ENCODE data around the gene ANP32A.
"Not testable (repeated sequence)": the region's sequence is repeated elsewhere in the genome, so short reads cannot be mapped to it uniquely, and the experiment has no call there.

Gene ANP32A

GRCh38 chr15:68781766-68782588, 38.7 kb downstream of the ANP32A start:
- DNase-seq: no peak

GRCh38 chr15:68781217-68781616, 39.5 kb downstream of the ANP32A start:
- no peak for DNase-seq

GRCh38 chr15:68778876-68779275, 41.8 kb downstream of the ANP32A start:
- DNase-seq: no peak

- no peak for DNase-seq
These were observed 44.0 kb downstream of the ANP32A start for GRCh38 chr15:68776477-68777270.

DNA sequence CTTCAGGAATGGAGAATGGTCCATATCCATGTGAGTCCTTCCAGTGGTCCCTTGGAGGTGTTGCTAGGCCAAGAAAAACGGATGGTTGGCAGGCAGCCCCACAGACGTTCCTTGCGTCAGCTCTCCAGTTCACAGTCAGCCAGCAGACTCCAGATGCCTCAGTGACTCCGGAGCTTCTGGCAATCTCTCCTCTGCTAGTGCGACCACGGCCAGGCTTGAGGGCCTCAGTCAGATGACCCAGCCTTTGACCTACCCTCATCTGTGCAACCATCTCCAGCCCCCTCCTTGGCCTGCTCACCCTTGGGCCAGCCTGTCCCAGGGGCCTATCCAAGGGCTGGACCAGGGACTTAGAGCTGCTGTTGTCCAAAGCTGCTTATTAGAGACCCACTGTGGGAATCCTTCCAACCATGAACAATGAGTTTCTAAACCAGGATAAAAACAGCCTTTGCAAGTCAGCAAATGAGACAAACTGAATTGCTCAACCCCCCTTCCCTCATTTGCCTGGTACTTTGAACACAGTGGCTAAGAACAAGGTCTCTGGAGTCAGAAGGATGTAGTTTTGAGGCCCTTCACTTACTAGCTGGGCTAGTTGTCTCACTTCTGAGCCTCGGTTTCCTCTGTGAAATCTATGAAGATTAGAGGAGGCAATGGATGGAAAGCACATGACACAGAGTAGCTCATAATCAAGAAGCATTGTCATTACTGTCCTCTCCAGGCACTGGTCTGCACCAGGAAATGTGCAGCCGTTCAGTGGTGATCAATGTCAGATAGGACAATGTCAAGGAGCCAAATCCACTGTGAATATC, 44.8 kb downstream of the ANP32A start:
- no peak for DNase-seq

DNA sequence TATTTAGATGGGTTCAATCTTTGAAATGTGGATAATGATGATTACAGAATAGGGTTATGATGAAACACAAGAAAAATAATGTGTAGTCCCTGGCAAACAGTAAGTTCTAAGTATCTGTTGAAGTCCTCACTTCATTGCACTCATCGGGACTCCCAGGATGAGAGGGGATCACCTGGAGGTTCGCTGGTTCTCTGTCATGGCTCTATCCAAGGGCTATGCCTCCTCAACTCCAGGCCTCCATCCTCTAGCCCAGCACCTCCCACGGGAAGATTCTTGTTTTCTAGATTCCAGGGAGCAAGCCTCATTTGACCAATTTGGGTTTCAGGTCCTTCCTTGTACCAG, 45.5 kb downstream of the ANP32A start:
- no peak for DNase-seq

DNA sequence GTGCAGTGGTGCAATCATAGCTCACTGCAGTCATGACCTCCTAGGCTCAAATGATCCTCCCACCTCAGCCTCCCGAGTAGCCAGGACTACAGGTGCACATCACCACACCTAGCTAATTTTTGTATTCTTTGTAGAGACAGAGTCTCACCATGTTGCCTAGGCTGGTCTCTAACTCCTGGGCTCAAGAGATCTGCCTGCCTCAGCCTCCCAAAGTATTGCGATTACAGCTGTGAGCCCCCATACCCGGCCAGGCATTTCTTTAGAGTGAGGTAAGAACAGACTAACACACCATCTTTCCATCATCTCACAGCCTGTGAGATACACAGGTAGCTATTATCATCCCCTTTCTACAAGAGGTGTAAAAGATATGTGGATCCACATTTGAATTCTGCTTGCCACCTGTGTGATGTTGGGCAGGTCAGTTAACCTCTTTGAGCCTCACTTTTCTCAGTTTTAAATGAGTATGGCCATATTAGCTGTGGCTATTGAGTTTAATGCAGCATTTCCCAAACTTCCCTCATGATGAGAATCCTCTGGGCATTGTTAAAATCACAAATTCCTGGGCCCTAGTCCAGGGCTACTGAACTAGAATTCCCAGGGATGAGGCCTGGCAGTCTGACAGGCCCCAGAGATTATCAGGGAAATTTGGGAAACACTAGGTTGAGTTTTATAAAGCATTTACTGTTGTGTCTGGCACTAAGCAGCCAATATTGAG, 46.0 kb downstream of the ANP32A start:
- no peak for DNase-seq

DNA sequence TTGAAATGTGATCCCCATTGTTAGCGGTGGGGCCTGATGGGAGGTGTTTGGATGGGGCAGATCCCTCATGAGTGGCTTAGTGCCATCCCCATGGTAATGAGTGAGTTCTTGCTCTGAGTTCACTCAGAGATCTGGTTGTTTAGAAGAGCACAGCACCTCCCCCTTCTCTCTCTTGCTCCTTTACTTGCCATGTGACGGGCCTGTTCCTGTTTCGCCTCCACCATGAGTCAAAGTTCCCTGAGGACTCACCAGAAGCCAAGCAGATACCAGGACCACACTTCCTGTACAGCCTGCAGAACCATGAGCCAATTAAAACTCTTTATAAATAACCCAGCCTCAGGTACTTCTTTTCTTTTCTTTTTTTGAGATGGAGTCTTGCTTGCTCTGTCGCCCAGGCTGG, 46.6 kb downstream of the ANP32A start:
- no peak for DNase-seq

GRCh38 chr15:68773036-68773435, 47.7 kb downstream of the ANP32A start:
- DNase-seq: no peak

DNA sequence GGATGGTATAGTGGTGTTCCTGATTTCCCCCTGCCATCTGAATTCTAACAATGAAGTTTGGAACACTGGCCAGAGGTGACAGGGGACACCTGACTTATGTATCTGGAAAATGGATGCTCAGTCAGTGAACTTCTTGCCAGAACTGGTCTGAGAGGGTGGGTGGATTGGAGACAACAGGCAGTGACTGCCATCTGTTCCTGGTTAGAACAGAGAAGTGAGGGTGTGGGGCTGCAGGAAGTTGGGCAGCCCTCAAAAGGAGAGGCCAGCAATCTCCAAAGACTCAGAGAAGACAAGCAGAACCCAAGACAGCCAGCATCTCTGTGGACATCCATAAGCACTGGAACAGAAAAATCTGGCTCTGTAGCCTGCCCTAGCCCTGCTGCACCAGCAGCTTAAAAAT, 50.5 kb downstream of the ANP32A start:
- no peak for DNase-seq

DNA sequence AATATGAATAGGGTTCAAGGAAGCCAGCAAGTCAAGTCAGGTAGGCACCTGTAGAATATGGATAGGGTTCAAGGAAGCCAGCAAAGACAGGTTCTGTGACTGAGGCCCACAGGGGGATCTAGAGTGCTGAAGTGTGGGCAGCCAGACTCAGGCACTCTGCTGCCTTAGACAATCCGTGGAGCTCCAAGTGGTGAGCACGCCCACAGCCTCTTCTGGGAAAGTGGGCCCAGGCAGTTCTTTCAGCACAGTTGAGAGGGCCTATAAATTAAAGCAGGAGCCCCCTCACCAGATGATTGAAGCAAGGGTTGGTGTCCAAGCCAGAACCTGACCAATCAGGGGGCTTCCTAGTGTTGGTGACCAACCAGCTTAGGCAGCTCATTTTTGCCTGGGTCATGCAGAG, 51.0 kb downstream of the ANP32A start:
- DNase-seq: no peak

GRCh38 chr15:68768321-68768720, 52.4 kb downstream of the ANP32A start:
- DNase-seq: no peak

- no peak for DNase-seq
These were observed 52.9 kb downstream of the ANP32A start for GRCh38 chr15:68767833-68768232.

GRCh38 chr15:68765602-68766368, 54.9 kb downstream of the ANP32A start:
- DNase-seq: no peak

DNA sequence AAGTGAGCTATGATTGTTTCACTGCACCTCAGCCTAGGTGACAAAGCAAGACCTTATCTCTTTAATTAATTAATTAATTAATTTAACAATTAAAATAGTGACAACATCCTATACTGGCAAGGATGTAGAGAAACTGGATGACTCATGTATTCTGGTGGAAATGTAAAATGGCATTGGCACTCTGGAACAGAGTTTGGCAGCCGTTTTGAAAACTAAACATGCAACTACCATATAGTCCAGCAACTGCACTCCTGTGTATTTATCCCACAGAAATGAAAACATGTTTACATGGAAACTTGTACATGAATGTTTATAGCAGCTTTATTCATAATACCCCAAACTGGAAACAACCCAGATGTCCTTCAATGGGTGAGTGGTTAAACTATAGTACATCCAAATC, 56.6 kb downstream of the ANP32A start:
- DNase-seq: no peak

GRCh38 chr15:68763063-68763462, 57.6 kb downstream of the ANP32A start:
- DNase-seq: no peak

- not testable (repeated sequence) for DNase-seq
These were observed 60.6 kb downstream of the ANP32A start for GRCh38 chr15:68759982-68760579.

DNA sequence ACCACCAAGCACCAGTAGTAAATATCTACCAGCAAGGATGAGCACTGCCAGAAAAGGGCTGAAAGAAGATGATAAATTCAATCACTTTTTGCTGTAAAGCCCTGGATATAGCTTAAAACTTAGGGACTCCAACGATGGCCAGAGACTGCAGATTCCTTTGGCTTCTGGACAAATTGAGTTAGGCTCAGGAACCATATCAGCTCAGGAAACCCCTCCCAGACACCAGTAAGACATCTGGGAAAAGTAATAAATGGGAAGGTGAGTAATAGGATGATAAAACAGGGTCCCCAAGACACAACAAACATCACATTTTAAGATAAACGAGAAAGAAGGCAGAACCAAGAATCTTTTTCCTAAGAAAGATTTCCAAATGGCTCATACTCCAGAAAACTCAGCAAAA, 65.0 kb downstream of the ANP32A start:
- DNase-seq: no peak

DNA sequence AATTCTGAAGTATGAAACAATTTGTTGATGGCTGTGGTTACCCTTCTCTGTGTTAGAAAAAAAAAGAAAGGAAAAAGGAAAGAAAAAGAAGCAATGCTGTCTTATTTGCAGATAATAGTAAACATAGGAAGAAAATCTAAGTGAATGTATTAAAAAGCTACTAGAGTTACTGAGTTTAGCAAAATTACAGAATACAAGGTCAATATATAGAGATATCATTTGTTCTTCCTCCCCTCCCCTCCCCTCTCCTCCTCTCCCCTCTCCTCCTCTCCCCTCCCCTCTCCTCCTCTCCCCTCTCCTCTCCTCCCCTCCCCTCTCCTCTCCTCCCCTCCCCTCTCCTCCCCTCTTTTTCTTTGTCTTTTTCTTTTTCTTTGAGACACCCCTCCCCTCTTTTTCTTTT, 69.1 kb downstream of the ANP32A start:
- DNase-seq: no peak

DNA sequence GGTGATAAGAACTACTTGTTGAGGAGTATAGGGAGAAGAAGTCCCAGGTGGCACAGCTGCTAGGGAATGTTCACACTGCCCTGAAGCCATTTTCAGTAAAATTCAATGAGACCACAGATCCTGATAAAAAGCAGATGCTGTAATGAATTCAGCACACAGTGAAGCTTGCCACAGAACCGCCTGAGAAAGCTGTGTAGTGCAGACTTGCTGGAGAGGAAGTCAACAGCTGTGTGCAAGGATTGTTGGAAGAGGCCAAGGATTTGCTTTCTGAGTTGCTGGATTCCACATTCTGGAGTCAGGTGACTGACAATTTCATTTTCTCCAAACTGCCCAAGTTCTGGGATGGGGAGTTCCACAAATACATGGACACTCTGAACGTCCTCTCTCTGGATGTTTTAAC, 70.9 kb downstream of the ANP32A start:
- no peak for DNase-seq

DNA sequence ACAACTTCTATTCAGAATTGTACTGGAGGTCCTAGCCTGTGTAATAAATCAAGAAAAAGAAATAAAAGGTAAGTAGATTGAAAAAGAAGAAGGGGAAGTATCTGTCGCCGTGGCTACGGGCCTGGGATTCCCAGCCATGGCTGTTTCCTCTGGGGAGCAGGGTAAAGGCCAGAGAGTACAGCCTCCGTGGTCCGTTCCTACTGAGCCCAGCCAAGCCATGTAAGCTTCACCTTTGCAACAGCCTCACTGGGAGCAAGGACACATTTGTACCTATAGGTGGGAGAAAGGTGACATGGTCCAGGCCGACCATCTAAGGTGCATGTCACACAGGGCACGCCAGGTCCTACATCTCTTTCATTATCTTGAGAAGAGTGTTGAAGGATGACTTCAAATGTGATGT, 71.3 kb downstream of the ANP32A start:
- no peak for DNase-seq

DNA sequence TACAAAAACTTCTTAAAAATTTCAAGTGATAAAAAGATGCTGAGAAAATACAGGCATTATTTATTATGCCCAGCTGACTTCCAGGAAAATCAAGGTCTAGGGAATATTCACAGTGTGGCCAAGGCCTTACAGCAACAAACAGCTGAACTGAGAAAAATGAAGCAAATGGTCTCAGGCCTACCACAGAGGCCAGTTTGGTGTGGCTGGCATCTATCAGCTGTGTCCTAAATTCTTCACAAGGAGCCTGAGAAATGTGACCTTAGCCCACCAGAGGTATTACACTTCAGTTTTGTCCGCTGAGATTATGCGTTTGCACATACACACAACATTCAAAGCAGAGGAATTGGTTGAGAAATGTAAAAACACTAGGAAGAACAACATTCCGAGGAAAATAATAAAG, 77.4 kb downstream of the ANP32A start:
- no peak for DNase-seq

Measured in retina (tissue), 1 donor.